Bone marrow (tissue), 2 donors: ENCODE measurements around the gene CTNNBL1.

ENCODE experiments used
- DNase-seq, 2 donors: peaks; one replicate each; lab custom pipeline; 2025; lab: John Stamatoyannopoulos, UW

CTNNBL1 gene

GRCh38 chr20:37776526-37776925 is 82.7 kb downstream of the CTNNBL1 start:
- no peak for DNase-seq

GRCh38 chr20:37777012-37777950 is 83.5 kb downstream of the CTNNBL1 start:
- DNase-seq = no peak

- no peak for DNase-seq
Measured at GRCh38 chr20:37777988-37778659, 84.3 kb downstream of the CTNNBL1 start.

DNA sequence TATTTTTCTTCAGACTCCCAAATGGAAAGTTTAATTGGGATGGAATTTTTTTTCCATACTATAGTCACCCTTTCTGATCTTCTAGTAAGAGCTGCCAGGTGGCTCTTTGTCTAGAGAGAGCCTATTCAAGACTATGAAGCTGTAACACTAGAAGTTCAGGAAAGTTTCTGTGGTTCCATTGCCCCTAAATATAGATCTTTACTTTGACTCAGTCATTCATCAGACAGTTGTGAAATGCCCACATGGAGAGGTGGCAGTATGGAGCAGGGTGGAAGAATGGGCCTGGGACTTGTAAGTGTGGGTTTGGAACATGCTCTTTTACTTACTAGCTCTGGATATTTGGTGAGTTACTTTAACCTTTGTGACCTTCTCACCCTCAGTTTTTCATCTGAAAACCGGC is 87.8 kb downstream of the CTNNBL1 start:
- DNase-seq = no peak

DNA sequence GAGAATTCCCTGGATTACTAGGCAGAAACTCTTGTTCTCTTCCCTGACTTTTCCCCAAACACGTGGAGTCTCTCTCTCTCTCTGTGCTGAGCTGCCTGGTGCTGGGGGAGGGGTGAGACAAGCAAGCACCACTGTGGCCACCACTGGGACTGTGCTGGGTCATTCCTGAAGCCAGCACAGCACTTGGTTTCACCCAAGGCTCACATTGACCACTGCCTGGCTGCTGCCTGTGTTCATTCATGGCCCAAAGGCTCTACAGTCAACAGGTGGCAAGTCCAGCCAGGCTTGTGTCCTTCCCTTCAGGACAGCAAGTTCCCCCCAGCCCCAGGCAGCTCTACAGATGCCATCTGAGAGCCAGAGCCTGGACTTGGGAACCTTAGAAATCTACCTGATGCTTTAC is 92.2 kb downstream of the CTNNBL1 start:
- no peak for DNase-seq

DNA sequence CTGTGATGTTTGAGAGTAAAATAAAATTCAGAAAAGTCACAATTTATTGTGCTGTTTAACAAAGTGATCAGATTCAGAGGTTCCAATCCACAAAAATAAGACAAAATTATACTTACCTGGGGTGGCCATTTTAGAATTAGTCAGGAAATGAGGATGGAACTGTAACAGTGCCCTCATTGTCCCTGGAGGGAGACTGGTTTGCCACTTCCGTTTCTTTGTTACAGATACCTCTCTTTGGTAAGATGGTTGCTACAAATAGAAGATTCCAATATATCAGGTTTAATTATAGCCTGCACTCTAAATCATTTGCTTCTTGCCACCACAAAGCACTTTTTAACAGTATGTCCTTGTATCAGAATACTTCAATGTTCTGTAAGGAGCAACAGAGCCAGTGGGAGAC is 95.6 kb downstream of the CTNNBL1 start:
- DNase-seq = no peak

DNA sequence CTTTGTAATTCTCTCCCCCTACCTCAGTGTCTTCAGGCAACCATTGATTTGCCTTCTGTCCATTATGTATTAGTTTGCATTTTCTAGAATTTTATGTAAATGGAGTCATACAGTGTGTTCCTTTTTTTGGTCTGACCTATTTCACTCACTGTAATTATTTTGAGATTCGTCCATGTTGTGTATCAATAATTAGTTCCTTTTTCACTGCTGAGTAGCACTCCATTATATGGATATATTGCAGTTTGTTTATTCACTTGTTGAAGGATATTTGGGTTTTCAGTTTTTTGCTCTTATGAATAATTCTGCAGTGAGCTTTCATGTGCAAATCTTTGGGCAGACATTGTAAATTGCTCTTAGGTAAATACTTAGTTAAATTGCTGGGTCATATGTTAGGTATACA is 97.1 kb downstream of the CTNNBL1 start:
- no peak for DNase-seq

DNA sequence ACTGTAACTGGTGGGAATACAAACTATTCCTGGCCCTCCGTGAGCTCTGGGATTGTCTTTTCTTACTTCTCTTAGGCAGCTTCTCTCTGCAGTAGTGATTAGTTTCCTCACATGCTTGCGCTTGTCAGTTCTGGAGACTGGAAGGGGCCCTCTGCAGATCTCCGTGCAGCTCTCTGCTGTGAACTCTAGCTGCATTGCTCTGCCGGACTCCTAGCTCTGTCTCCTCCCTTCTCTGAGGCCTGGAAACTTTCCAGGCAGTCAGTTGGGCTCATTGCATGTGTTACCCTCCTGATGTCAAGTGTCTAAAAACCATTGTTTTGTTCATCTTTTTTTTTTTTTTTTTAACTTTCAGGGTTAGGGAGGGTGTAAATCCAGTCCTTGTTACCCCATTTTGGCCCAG is 102.3 kb downstream of the CTNNBL1 start:
- no peak for DNase-seq

DNA sequence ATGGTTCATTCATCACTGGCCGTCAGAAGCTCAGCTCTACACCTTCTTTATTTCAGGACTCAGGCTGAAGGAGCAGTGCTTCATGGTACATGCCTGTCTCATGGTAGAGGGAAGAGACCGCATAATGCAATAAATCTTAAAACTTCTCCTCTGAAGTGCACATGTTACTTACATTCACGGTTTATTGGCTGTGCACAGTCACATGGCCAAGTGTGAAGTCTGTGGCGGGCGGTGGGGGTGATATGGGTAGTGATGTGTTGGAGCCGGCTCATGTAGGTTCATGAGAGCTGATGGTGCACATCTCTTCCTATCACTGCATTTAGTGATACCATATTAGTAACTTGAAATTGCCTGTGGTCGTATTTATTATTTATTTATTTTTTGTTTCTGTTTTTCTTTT is 102.9 kb downstream of the CTNNBL1 start:
- DNase-seq = no peak

GRCh38 chr20:37797669-37798175 is 103.9 kb downstream of the CTNNBL1 start:
- DNase-seq = no peak

GRCh38 chr20:37798312-37798711 is 104.5 kb downstream of the CTNNBL1 start:
- no peak for DNase-seq

DNA sequence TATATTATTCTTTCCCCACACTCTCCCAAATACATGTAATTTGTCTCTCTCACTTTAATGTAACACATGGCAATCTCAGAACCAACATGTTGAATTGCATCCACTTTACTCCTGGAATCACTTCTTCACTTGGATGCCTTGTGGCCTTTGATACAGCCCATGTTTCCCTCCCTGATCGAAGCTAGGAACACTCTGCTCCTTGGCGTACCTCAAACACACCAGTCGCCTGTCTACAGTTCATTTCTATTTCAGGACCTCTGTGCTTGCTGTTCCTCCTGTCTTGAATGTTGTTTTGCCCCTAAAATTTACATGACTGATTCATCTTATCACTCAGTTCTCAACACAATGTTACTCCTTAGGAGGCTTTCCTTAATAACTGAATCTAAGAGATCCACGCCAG is 106.8 kb downstream of the CTNNBL1 start:
- DNase-seq = no peak

GRCh38 chr20:37801921-37802320 is 108.1 kb downstream of the CTNNBL1 start:
- no peak for DNase-seq

- peak in 1 of 2 donors; percentile 15 for DNase-seq
Measured at GRCh38 chr20:37803438-37804307, 109.8 kb downstream of the CTNNBL1 start.

DNA sequence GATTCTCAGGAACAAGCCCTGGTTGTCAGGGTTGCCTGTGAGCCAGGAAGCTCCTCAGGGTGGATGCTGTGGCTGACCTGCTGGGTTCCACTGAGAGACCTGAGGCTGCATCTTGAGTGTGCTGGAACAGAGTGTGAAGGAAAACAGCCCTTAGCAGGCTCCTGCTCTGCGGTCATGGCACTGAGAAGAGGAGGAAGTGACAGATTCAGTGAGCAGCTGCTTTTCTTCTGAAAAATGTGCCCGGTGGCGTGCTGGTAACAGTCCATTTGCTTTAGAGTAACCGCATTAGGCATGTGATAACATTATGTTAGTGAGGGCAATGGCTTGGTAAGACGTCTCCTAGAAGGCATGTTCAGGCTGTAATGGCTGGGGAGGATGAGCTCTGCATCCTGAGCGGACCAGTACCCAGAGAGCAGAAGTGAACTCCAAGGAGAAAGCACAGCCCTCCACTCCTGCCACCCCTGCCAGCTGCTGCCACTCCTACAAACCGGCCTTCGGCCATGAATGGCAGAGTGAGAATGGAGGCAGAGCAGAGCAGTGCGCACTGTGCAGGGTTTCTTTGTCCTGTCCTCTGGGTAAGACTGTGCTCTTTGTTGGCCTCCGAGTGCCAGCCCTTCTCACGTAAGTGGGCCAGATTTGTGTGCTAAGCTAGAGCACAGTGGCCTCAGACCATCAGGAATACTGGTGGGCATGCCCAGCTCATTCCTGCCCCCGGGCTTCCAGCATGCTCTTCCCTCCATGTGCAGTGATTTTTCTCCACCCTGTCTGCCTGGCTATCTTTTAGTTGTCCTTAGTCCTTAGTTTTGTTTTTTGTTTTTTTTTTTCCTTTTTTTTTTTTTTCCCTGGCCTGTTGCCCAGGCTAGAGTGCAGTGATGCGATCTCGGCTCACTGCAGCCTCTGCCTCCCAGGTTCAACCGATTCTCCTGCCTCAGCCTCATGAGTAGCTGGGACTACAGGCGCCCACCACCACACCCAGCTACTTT is 111.0 kb downstream of the CTNNBL1 start:
- DNase-seq = peak; percentile 13 to 64

DNA sequence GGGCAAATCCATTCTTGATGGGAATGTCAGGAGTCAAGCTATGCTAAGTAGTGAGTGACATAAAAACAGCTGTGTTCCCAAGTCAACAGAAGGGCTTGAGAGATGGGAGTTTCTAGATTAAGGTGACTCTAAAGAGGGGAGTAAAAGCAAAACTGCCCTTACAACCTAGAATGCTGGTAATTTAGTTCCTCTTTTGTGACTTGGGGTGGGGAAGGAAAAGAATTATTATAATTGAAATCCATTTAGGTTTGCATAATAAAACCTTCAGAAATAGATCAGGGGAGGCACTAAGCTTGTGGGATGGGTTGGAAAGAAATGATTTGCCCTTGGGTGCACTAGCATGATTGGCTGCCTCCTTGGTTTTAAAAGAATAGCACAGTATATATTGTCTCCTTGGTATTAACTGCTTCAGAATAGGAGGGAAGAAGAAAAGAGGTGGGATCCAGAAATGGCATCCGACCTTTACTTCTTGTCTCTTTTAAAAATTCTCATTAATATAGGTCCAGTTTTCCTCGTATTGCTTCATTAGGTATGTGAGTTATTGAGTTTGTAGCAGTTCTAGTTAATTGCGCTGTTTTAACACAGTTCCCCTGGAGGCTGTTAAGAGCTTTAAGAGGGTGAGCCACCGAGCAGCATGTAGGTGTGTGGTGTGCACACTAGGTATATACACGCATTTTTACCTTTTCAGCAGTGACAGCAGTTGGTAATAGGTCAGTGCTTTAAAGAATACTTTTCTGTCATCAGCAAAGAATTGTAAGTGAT is 113.8 kb downstream of the CTNNBL1 start:
- peak in 1 of 2 donors; percentile 35 for DNase-seq

DNA sequence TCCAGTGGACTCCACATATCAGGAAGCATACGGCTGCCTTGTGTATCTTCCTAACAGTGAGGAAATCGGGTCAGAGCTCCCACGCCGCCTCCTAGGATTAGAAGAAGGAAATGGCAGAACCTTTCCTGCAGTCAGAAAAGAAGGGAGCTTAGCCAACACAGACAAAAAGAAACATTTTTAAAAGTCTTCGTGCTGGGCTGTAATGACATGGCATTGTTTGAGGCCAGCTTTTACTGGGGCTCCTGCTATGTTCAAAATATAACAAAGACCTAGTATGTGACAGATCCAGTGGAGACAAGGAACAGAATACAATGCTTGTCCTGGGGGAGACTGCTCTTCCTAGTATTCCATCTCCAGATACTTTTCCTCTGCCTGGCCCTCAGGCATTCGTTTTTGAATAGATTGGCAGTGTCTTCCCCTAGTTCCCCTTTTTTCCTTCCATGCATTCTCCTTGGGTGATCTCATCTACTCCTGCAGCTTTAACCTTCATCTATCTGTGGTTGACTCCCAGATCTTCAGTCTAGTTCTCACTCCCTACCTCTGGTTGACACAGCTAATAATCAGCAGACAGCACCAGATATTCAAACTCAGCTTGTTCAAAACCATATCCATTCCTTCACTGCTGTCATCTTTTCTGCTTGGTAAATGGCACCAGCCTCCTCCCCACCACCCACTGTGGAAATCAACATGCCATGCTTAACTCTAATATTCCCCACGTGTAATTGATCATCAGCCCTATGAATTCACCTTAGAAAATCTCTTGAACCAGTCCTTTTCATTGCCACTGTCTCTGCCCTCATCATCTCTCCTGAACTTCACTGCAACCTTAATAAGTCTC is 114.6 kb downstream of the CTNNBL1 start:
- no peak for DNase-seq

DNA sequence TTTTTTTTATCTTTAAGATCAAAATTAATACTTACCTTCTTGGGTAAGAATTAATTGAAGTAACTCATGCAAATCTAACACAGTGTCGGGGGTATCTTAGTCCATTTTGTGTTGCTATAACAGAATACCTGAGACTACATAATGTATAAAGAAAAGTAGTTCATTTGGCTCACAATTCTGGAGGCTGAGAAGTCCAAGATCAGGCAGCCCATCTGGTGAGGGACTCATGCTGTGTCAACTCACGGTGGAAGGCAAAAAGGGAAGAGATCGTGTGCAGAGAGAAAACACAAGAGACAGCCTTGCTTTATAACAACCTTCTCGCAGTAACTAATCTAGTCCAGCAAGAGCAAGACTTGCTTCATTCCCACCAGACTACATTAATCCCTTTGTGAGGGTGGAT is 116.2 kb downstream of the CTNNBL1 start:
- no peak for DNase-seq

- DNase-seq = no peak
Measured at GRCh38 chr20:37816003-37816402, 122.2 kb downstream of the CTNNBL1 start.
